HG03095 (cell line): ENCODE measurements around the gene CLASP2.

Source experiments
- ATAC-seq: cut with Tn5 transposase; IDR thresholded peaks from one replicate; pipeline ENCODE4 v1.9.1; 2021; ENCODE audit warnings: moderate library complexity; ENCODE audit not compliant: unreplicated experiment

Gene CLASP2

DNA sequence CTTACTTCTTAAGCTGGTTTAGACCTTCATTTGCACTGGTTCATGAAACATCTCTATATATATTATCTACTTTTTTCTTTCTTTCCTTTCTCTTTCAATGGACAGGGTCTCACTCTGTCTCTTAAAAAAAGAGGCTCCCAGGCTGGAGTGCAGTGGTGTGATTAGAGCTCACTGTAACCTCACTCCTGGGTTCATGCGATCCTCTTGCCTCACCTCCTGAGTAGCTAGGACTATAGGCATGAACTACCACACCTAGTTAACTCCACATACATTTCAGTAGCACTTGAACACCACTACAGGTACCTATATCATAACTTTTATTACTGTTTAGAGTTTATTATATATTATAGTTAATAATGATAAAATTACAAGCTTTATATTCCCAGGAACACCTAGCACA is 160.8 kb downstream of the CLASP2 start:
- ATAC-seq: no peak

DNA sequence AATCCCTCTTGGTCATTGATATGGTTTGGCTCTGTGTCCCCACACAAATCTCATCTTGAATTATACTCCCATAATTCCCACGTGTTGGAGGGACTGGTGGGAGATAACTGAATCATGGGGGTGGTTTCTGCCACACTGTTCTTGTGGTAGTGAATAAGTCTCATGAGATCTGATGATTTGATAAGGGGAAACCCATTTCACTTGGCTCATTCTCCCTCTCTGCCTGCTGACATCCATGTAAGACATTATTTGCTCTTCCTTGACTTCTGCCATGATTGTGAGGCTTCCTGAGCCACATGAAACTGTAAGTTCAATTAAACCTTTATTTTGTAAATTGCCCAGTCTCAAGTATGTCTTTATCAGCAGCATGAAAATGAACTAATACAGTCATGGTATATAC is 171.0 kb downstream of the CLASP2 start:
- no peak for ATAC-seq

DNA sequence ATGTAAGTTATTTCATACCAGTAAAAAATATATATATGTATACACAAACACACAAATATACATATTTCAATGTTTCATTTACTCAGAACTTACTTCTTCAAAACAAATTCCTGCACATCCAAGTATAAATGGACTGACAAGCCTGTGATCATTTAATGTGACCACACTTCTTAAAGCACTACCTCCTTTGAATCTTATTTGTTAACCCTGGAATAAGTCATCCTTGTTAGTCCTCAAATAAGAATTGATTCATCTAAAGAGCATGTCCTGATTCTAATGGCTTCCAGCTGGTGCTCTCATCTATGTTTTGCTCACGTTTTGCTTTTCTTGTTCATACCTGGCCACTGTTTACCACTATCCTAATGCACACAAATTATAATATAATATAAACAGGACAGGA is 173.9 kb downstream of the CLASP2 start:
- no peak for ATAC-seq

DNA sequence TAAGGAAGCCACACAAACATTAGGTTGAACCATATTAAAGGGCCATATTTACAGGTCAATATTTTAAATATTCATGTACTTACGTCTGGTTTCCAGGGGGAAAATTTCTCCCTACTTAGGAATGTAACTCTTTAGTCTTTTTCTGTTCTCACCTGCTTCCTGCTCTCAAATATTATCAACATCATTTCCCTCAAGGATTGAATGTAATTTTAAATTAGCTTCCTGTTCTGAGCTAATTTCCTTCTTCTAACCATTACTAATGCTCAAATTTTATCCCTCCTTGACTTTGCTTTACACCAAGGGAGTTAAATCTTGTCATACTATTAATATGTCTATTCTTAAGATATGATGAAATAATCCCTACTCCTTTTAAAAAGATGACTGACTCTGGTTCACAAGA is 174.5 kb downstream of the CLASP2 start:
- ATAC-seq: no peak

DNA sequence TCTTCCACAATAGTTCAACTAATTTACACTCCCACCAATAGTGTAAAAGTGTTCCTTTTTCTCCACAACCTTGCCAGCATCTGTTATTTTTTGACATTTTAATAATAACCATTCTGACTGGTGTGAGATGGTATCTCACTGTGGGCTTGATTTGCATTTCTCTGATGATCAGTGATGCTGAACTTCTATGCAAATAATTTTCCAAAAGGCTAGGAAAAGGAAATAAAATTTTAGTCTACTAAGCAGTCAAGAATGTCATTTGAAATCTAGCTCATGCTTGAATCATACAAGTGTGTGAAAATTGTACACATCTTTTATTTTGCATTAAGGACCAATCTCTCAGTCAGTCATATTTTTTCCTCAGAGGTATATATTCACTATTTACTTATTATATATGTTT is 176.1 kb downstream of the CLASP2 start:
- no peak for ATAC-seq

DNA sequence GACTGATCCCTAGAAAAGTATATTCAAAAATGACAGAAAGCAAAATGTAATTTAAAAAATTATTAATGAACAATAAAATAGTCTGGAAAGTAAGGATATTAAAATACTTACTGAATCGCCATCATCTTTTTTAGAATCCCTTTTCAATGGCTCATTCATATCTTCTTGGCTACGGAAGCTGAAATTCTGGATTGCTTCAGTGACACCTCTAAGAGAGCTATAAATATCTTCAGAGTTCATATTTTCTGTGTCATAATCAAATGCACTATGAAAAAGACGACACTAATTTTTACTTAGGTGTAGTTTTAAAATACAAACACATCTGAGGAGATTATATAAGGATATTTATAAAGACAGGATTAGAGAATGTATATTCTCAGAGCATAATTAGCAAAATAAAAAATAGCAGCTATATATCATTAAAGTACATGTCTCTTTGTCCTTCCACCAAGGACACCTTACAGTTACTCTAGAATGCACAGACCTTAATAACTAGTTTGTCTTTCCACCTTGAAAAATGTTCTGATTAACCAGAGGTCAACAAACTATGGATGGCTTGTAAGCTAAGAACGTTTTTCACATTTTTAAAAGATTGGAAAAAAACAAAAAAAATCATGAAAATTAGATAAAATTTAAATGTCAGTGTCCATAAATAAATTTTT is 179.2 kb downstream of the CLASP2 start:
- no peak for ATAC-seq

DNA sequence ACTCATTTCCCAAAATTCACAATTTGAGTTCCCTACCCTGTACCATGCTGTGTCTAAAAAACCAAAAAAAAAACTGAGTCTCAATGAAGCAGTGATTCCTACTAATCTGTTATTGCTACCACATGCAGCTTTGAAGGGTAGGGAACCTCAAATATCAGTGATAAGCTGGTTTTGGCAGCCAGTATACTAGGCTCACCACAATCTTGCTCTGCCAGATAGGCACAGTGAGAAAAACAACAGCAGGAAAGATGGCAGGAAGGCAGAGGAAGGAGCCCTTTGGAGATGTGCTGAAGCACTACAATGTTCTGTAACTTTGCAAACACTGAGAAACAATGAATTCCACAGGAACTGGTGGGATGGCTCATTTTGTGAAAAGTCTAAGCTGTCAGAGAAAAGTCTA is 180.9 kb downstream of the CLASP2 start:
- no peak for ATAC-seq

DNA sequence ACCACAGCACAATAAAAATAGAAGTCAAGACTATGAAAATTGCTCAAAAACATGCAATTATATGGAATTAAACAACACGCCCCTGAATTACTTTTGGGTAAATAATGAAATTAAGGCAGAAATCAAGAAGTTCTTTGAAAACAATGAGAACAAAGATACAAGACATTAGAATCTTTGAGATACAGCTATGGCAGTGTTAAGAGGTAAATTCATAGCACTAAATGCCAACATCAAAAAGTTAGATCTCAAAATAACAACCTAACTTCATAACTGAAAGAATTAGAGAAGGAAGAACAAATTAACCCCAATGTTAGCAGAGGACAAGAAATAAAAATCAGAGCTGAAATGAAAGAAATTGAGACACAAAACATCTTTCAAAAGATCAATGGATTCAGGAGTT is 191.3 kb downstream of the CLASP2 start:
- no peak for ATAC-seq

DNA sequence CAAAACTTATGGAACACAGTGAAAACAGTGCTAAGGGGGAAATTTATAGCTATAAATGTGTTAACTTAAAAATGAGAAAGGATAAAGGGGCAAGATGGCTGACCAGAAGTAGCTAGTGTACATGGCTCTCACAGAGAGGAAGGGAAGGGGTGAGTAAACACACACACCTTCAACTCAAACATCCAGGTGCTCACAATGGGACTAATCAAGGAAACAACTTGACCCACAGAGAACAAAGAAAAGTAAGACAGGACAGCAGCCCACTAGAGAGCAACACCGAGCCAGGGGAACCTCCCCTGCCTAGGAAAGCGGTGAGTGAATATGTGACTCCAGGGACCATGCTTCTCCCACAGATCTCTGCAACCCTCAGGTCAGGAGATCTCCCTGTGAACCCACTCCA is 192.8 kb downstream of the CLASP2 start:
- ATAC-seq: no peak

DNA sequence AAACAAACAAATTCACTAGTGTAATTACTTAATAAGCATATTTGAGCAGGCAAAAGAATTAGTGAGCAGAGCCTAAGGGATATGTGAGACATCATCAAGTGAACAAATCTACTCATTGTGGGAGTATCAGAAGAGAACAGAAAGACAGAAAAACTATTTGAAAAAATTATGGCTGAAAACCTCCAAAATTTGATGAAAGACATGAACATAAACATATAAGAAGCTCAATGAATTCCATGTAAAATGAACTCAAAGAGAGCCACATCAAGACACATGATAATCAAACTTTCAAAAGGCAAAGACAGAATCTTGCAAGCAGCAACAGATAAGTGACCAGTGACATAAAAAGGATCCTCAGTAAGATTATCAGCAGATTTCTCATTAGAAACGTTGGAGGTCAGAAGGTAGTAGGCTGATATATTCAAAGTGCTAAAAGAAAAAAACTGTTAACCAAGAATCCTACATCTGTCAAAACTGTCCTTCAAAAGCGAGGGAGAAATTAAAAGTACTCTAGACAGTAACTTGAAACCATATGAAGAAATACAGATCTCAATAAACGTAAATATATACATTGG is 194.9 kb downstream of the CLASP2 start:
- ATAC-seq: no peak

DNA sequence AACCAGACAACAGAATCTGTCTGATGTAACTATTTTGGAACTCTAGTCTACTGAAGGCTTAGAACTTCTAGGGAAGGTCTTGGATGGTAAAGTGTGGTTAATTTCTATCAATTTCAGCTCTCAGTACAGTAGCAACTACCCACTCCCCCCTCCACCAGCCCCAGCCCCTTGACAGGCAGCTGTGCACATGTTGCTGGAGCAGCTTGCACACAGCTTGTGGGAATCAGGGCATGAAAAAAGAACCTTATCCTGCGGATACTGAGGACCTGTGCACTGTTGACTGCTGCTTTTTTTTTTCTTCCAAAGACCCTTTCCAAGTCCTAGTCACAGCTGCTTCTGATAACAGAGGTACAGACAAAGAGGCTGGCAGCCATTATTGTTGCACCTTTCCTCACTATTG is 196.3 kb downstream of the CLASP2 start:
- no peak for ATAC-seq

DNA sequence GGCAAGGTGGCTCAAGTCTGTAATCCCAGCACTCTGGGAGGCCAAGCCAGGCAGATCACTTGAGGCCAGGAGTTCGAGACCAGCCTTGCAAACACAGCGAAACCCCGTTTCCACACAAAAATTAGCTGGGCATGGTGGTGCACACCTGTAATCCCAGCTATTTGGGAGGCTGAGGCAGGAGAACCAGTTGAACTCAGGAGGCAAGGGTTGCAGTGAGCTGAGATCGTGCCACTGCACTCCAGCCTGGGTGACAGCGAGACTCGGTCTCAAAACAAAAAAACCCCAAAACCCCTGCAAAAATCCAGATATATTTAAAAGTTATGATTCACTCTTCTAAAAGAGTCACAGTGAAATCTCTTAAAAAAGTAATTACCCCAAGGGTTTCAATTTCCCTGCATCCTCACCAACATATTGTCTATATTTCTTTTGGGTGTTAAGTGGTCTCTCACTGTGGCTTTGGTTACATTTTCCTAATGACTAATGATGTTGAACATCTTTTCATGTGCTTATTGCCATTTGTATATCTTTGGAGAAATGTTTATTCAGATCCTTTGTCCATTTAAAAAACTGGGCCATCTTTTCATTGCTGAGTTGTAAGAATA is 204.7 kb downstream of the CLASP2 start:
- no peak for ATAC-seq

DNA sequence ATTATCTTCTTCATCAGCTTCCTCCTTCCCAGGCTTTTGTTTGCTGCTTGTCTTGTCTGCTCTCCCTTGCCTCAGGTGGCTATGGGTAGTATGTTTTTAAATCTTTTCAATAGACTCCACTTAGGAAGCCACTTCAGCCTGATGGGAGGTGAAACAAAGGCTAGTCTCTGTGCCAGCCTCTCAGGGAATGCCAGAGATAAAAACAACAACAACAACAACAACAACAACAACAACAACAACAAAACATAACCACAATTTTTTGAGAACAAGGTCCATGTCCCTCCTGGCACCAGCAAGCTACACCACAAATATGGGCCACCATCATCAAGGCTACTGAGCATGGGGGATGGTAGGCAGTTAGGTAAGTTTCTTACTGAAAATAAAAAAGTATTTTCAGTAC is 213.0 kb downstream of the CLASP2 start:
- no peak for ATAC-seq

DNA sequence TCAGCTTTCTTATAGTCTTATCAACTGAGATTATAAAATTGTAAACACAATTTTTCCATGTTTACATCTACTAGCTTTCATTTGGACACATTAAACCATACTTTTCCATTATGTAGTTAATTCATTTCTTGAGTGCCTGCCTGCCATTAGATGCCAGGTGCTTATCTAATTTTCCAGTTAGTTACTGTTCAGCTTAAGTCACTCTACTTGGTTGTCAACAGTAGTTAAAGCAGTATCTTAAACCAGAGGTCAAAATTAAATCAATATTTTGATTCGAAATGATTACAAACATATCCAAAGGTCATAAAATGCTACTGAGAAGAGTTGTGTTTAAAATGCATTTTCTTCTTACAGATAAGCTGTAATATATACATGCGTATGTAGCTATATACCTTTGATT is 221.6 kb downstream of the CLASP2 start:
- ATAC-seq: no peak

DNA sequence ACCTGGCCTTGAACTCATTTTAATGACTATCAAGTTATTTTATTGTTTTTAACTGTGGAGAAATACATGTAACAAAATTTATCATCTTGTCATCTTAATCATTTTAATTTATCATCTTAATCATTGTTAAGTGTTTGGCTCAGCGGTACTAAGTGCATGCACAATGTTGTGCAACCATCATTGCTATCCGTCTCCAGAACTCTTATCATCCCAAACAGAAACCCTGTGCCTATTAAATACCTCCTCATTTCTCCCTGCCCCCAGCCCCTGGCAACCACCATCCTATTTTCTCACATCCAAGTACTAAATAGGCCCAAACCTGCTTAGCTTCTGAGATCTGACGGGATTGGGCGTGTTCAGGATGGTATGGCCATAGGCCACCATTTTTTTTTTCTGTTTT is 226.3 kb downstream of the CLASP2 start:
- no peak for ATAC-seq

DNA sequence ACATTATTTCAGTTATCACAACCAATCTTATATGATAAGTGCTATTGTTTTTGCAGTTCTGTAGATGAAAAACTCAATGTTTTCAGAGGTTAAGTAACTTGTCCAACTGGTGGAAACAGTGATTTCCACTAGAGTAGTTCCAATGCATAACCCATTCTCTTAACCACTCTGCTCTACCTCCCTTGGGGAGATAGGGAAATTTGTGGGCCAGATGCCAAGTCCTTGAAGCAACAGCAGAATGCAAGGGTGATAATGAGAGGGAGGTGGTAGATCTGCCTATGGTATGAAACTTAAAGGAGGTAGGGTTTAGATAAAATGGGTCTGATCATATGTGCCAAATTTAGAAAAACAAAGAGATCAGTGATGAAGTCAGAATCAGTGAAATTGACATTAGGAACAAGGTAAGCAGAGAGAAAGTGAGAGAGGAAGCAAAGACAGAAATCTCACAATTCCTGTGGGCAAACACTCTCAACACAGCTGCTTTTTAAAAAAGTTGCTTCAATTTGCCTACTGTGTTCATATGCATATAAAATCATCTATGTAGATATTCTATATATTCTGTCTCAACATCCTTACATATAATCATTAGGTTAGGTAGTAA is 227.3 kb downstream of the CLASP2 start:
- ATAC-seq: no peak

DNA sequence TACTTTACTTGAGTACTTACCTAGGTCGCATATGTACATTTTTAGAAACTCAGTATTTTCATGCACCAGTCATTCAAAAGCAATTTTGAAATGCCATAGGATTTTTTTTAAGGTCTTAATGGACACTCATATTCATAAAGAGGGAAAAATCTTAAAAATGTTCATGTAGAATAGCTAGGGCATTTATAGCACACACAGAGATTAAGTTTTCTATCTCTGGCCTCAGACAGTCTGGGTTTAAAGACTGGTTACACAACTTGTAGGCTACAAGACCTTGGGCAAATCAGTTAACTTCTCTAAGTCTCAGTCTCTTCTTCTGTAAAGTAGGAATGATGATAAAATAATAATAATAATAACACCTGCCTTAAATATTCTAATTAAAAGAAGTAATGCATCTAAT is 229.4 kb downstream of the CLASP2 start:
- ATAC-seq: no peak

DNA sequence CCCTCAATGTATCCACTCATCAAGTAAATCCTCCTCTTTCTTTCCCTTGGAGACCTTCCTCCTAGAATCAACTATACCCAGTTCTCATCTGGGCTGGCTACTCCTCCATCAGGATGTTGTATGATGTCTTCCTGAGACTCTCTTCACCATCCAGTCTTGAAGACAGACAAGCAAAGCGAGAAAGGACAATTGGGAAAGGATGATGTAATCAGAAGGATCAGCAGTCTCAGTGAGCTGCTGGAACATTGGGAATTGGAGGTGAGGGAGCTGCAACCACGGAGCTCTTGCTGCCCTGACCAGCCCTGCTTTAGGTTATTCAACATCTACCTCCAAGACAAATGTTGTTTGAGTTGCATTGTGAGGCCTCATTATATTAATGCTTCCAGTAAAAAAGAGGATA is 229.8 kb downstream of the CLASP2 start:
- ATAC-seq: no peak

DNA sequence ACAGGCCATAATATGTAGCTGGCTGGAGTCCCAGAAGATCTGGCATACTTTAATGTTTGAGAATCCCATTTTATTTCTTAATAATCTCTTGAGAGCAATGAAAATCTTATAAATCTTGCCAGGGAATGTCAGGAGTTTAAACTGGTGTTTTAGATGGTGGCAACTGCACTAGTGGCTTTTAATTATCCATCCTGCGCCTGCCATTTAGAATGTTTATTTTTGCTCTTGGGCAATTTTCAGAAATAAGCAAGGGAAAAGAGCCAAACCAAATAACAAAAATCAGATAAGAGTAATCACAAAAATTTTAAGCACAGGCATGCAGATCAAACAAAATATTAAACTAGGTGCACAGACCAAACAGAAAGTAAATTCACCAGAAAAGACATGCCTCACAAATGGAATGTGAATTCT is 235.9 kb downstream of the CLASP2 start:
- no peak for ATAC-seq

DNA sequence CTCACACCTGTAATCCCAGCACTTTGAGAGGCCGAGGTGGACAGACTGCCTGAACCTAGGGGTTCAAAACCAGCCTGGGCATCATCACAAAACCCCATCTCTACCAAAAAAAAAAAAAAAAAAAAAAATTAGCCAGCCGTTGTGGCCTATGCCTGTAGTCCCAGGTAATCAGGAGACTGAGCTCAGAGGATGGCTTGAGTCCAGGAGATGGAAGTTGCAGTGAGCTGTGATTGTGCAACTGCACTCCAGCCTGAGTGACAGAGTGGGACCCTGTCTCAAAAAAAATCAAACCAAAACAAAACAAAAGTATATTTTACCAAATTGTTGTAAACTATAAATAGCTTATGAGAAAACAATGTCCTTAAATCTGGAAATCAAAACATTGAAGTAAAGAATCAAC is 243.2 kb downstream of the CLASP2 start:
- no peak for ATAC-seq

DNA sequence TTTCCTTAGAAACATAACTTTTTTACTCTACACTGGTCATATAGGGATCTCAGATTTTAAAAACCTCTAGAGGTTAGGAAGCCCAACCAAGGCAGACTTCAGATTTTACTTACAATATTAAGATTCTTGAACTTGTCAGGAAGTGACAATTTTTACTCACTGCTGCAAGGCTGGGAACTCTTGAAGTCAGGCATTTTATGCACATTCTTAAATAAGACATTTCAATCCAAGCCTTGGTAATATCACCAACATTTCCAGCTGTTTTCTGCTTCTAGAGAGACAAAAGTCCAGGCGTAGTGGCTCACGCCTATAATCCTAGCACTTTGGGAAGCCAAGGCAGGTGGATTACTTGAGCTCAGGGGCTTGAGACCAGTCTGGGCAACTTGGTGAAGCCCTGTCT is 244.2 kb downstream of the CLASP2 start:
- no peak for ATAC-seq

DNA sequence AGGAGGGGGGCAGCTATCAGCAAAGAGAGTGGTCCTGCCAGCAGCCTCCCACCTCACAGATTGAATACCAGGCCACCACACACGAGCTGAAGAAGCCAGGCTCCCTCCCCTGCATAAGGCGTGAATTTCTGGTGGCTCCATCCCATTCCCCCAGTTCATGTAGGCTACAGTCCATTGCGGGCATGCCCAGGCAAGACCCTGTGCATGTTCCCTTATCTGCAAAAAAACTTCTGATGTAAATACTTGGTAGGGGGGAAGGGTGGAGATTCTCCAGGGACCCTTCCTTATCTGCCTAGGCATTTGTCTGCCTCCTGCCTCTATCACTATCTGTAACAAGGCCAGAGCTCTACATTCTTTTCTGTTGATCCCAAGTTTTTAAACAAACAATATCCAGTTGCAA is 250.3 kb downstream of the CLASP2 start:
- no peak for ATAC-seq
